ENCODE measurements around the gene USP7.
A peak's percentile ranks its signal among the peaks of the same experiment; 100 is the strongest.

USP7 gene

GRCh38 chr16:8862309-8863130 lies 101.2 kb downstream of the USP7 start:
- TF ChIP-seq CTCF (IDR thresholded peaks at IDR 0.05; ENCODE audit: low read depth, low read length), result no peak
- H3K4me3 ChIP-seq (ENCODE audit: low read depth, low read length), result no peak overlapping the region

- no peak overlapping the region for H3K4me3 ChIP-seq (ENCODE audit: low read depth, low read length)
- no peak for TF ChIP-seq CTCF (IDR thresholded peaks at IDR 0.05; ENCODE audit: low read depth, low read length)
Measured at GRCh38 chr16:8861563-8862308, 102.0 kb downstream of the USP7 start.

GRCh38 chr16:8859913-8860881 lies 103.5 kb downstream of the USP7 start:
- H3K4me3 ChIP-seq (ENCODE audit: low read depth, low read length), result no peak overlapping the region
- TF ChIP-seq CTCF (IDR thresholded peaks at IDR 0.05; ENCODE audit: low read depth, low read length), result no peak

- H3K4me3 ChIP-seq (ENCODE audit: low read depth, low read length), result no peak overlapping the region
- no peak for TF ChIP-seq CTCF (IDR thresholded peaks at IDR 0.05; ENCODE audit: low read depth, low read length)
Measured at GRCh38 chr16:8858994-8859912, 104.5 kb downstream of the USP7 start.

GRCh38 chr16:8855972-8856371 lies 107.7 kb downstream of the USP7 start:
- no peak for TF ChIP-seq CTCF (IDR thresholded peaks at IDR 0.05; ENCODE audit: low read depth, low read length)
- no peak overlapping the region for H3K4me3 ChIP-seq (ENCODE audit: low read depth, low read length)

GRCh38 chr16:8855051-8855786 lies 108.5 kb downstream of the USP7 start:
- TF ChIP-seq CTCF (IDR thresholded peaks at IDR 0.05; ENCODE audit: low read depth, low read length), result 0 out of 2 replicates have a peak, but pooled peaks have one; percentile 10

More at GRCh38 chr16:8855051-8855786, 108.5 kb downstream of the USP7 start:
- H3K4me3 ChIP-seq (ENCODE audit: low read depth, low read length), result no peak overlapping the region
